ENCODE data around the gene DDX51. TPM values are rescaled to one million over a fixed set of nuclear protein-coding genes. Genes with fewer than 3 reads are reported as not detected.

DDX51 gene
- total RNA-seq, 1 experiment from 2014 or later = 12.5 TPM

DNA sequence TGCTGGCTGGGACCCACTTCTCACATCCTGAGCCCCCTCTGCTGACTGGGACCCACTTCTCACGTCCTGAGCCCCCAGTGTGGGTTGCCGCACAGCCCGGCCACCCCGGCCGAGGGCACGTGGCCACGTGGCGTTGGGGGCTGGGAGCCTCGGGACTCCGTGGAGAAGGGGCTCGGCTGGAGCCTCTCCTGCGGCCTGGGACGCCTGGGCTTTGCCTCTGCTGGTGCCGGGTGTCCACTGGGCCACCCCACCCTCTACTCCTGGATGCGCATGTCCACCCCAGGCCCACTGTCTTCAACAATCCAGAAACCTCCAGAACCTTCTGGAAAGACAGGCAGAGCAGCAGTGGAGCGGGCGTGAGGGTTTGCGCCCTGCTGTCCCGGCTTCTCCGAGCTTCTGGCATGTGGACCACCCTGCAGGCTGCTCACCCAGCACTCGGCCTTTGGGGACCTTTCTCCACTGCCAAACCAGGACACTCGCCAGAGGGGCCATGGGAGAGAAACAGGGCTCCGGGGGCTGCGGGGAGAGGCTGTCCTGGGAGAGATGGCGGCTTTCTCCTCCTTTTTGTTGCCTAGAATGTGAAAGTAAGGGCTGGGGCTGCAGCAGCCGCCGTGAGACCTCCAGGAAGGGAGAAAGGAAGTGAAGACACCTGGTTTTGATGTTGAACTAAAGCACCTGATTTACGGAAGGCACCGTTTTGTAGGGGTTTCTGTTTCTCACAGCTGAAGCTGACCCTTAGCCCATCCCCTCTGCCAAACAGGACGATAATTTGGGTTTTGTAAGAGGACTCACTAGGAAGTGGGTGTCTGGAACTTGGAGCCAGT, 30.1 kb upstream of the DDX51 start:
- Histone ChIP-seq H3K4me1 (no peaks in the 10 kb centered on the region), H3K4me3 (no peak overlapping the region), H3K27me3 (peaks cover 10% of the 10 kb centered on the region; the same call in 1 of the 2 replicates), H3K27ac (no peak overlapping the region), H3K9me3 (replicated peaks) (no peaks in the 10 kb centered on the region), H3K36me3 (no peaks in the 10 kb centered on the region)
- DNase-seq = no peak

DNA sequence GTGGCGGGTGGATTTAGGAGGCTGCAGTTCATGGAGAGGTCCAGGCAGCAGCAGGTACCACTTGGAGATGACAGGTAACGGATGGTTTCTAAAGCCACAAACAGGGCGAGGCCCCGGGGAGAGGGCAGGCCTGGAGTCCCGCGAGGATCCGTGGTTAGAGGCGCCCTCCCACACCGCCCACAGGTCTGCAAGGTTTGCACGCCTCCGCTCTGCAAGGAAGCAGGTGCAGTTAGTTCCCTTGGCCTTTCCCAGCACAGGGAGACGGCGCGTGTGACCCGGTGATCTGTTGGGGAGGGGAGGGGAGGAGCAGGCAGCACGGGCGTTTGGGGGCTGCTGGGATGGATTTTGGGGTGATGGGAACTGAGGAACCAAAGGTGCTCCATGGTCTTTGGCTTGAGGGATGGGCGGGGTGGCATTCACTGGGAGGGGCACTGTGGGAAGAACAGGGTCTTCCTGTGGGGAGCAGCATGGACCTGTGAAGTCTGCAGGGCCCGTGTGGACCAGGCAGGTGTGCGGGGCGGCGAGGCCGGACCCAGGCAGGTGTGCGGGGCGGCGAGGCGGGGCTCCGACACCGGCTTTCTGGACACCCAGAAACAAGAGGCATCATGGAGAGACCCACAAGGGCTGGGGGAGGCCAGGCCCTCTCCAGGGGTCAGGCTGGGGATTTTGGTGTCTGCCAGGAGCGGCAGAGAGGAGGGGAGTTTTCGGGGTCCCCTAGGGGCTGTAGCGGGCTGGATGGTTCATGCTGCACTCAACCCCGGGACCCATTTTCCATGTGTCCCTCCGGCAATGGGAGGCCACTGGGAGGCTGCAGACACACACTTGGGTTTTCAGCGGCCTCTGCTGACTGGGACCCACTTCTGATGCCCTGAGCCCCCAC, 29.3 kb upstream of the DDX51 start:
- H3K27me3 ChIP-seq = peaks cover 7% of the 10 kb centered on the region; the same call in 1 of the 2 replicates
- H3K9me3 ChIP-seq (replicated peaks) = no peaks in the 10 kb centered on the region
- no peaks in the 10 kb centered on the region for H3K36me3 ChIP-seq
- no peaks in the 10 kb centered on the region for H3K4me1 ChIP-seq
- no peak overlapping the region for H3K4me3 ChIP-seq
- no peak for DNase-seq
- H3K27ac ChIP-seq = no peak overlapping the region

DNA sequence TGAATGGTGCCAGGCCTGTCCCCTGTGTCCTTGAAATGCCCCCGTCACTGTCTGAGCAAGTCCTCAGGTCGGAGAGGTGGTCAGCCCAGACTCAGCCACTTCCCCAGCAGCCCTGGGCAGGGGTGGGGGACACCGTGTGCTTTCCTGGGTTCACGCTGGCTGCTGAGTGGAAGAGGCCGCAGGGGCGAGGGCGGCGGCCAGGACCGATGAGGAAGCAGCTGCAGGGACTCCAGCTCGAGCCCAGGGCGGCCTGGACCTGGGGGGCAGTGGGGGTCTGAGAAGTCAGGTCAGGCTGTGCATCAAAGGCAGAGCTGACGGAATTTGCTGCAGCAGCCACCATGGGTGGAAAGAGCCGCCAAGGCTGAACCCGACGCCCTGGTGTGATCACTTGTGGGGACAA, 28.5 kb upstream of the DDX51 start:
- H3K27me3 ChIP-seq = peaks cover 7% of the 10 kb centered on the region; the same call in 1 of the 2 replicates
- H3K27ac ChIP-seq = no peak overlapping the region
- no peaks in the 10 kb centered on the region for H3K36me3 ChIP-seq
- no peaks in the 10 kb centered on the region for H3K4me1 ChIP-seq
- no peak overlapping the region for H3K4me3 ChIP-seq
- no peaks in the 10 kb centered on the region for H3K9me3 ChIP-seq (replicated peaks)
- no peak for DNase-seq

DNA sequence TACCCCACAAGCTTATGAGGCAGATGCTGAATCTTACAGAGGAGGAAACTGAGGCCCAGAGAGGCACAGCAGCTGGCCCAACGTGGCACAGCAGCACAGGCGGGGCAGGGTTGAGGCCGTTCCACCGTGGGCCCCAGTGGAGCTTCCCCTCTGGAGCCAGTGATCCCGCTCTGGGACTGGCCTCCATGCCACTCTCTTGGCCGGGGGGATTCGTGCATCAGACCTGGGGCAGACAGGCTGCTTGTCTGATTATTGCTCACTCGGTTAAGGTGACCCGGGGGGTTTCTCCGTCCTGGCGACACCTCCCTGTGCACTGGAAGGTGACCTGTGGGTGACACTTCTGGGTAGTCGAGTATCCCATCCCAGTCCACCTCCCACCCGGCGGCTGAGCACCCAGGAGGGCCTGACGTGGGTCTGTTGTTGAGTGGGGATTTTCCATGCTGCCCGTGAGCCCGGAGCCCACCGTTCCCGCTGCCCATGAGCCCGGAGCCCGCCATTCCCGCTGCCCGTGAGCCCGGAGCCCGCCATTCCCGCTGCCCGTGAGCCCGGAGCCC, 27.9 kb upstream of the DDX51 start:
- Histone ChIP-seq H3K9me3 (replicated peaks) (no peaks in the 10 kb centered on the region), H3K4me1 (no peaks in the 10 kb centered on the region), H3K27ac (no peak overlapping the region), H3K27me3 (peaks cover 7% of the 10 kb centered on the region; the same call in 1 of the 2 replicates), H3K4me3 (no peak overlapping the region), H3K36me3 (no peaks in the 10 kb centered on the region)
- DNase-seq = no peak

DNA sequence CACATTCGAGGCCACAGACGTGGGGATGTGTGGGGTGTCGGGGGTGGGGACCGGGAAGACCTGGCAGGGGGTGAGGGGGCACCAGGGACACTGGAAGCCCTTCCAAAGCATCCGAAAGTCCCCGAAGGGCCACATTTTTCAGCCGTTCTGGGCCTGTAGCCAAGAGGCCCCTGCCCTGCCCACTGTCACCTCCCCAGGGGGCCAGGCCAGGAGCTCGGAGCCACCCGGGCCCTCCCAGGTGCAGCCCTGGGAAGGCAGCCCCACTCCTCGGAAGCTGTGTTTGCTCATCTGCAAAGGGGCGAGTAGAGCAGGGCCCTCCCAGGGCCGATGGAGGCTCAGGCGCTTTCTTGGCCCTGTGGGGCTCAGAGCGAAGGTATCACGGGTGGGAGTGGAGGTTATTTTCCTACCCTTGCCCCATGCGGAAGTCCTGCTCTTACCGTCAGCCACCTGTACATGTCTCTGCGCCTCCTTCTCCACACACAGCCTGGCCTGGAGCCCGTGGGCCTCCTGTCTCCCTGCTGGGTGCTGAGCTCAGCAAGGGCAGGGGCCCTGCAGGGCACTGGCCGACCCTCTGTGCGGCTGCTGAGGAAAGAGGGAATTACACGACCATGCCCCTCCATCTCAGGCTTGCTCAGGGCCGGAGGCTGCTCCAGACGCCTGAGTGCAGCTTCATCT, 27.3 kb upstream of the DDX51 start:
- Histone ChIP-seq H3K27ac (no peak overlapping the region), H3K9me3 (replicated peaks) (no peaks in the 10 kb centered on the region), H3K4me3 (no peak overlapping the region), H3K36me3 (no peaks in the 10 kb centered on the region), H3K27me3 (peaks cover 7% of the 10 kb centered on the region; the same call in 1 of the 2 replicates), H3K4me1 (no peaks in the 10 kb centered on the region)
- no peak for DNase-seq

DNA sequence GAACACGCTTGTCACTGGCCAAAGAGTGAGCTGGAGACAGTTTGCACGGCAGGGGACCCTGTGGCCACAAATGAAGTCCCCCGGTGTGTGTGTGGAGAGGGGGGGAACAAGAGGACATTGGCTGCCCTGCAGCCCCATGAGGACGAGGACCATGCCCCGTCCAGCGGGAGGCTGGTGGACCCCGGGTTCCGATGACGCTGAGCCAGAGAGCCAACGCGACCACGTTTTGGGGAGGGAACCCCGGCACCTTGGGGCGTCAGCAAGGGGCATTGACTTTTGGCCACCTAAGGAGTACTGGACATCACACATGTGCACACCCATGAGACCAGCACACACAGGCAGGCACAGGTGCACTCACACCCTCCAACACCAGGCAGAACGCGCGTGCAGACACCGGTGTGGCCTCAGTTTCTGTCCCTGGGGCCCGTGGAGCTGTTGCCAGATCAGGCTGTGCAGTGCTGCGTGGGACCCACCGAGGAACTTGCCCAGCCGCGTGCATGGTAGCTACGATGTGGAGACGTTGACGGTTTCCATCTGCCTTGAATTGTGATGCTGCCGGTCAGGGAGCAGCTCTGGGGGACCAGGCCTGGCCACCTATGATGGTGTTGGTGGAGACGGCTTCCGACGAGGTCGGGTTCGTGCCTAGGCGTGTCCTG, 26.6 kb upstream of the DDX51 start:
- H3K27ac ChIP-seq = no peak overlapping the region
- no peaks in the 10 kb centered on the region for H3K36me3 ChIP-seq
- H3K27me3 ChIP-seq = peaks cover 7% of the 10 kb centered on the region; the same call in 1 of the 2 replicates
- H3K4me1 ChIP-seq = no peaks in the 10 kb centered on the region
- H3K4me3 ChIP-seq = no peak overlapping the region
- no peaks in the 10 kb centered on the region for H3K9me3 ChIP-seq (replicated peaks)
- DNase-seq = no peak

DNA sequence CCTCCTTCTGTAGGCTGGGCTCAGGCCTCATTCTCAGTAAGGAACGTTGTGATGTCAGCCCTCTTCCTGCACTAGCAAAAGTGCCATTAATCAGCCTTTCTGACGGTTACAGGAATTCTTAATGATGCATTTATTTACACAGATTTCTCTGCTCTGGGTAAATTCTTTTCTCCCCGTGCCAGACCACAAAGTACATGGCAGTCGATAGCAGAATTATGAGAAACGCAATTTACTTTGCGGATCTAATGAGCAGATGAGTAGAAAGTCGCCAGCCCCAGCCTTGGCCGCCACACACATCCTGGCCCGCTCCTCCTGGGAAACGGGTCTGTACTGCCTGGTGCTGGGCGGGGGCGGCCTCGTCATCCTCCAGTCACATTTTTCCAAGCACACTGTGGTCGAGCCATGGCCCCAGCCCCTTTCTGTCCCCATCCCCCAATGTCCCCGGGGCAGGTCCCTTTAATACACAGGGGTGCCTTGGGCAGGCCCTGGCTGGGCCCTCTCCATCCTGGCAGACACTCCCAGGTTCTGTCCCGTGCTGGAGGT, 26.0 kb upstream of the DDX51 start:
- Histone ChIP-seq H3K27me3 (peaks cover 7% of the 10 kb centered on the region; the same call in 1 of the 2 replicates), H3K4me1 (no peaks in the 10 kb centered on the region), H3K36me3 (no peaks in the 10 kb centered on the region), H3K4me3 (no peak overlapping the region), H3K9me3 (replicated peaks) (no peaks in the 10 kb centered on the region), H3K27ac (no peak overlapping the region)
- DNase-seq = no peak

DNA sequence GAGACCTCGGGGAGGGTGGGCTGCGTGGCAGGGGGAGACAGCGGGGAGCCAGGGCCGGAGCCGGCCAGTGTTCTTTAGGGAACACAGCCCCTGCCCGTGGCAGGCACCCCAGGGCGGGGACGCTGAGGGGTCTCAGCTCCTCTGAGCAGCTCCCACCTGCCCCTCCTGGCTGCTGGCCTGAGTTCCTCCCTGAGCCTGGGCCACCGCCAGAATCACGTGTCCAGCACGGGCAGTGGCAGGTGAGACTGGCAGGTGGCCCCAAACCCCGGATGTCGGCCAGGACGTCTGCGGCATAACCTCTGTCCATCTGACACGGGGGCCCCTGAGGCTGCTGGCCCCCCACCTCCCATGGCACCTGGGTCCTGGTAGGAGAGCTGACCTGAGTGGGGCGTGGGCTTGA, 25.3 kb upstream of the DDX51 start:
- DNase-seq = no peak
- H3K27me3 ChIP-seq = peaks cover 7% of the 10 kb centered on the region; the same call in 1 of the 2 replicates
- H3K4me1 ChIP-seq = no peaks in the 10 kb centered on the region
- no peaks in the 10 kb centered on the region for H3K9me3 ChIP-seq (replicated peaks)
- H3K36me3 ChIP-seq = no peaks in the 10 kb centered on the region
- H3K4me3 ChIP-seq = no peak overlapping the region
- no peak overlapping the region for H3K27ac ChIP-seq

DNA sequence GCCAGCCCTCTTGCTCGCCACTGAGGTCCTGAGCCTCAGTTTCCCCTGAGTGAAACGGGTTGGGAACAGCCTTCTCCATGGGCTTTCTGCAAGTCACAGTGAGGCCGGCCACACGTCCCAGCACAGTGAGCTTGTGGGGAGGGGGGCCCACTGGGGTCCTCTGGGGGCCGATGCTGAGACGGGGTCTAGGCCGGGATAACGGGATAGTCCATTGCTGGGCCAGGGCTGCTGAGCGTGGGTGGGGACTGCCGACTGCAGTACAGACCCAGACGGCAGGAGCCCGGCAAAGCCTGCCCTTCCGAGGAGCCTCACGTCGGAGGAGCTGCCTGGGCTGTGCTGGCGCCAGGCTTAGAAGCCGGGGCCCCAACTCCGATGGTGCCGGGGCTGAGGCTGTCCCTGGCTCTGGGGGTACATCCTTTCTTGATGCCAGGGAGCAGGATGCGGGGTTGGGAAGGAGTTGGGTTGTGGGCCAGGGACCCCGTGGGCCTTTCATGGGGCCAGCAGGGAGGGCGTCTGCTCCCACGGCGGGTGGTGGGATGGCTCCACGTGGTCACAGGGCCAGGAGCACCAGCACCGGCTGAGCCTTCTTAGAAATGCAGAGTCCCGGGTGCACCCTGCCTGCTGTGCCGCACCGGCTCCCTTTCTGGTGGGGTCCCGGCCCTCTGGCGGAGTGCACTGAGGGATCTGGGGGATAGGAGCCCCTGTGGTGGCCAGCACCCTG, 24.4 kb upstream of the DDX51 start:
- Histone ChIP-seq H3K4me3 (no peak overlapping the region), H3K27ac (no peak overlapping the region), H3K27me3 (peaks cover 7% of the 10 kb centered on the region; the same call in 1 of the 2 replicates), H3K36me3 (no peaks in the 10 kb centered on the region), H3K4me1 (no peaks in the 10 kb centered on the region; the same call in 1 of the 2 replicates), H3K9me3 (replicated peaks) (no peaks in the 10 kb centered on the region)
- DNase-seq = no peak

DNA sequence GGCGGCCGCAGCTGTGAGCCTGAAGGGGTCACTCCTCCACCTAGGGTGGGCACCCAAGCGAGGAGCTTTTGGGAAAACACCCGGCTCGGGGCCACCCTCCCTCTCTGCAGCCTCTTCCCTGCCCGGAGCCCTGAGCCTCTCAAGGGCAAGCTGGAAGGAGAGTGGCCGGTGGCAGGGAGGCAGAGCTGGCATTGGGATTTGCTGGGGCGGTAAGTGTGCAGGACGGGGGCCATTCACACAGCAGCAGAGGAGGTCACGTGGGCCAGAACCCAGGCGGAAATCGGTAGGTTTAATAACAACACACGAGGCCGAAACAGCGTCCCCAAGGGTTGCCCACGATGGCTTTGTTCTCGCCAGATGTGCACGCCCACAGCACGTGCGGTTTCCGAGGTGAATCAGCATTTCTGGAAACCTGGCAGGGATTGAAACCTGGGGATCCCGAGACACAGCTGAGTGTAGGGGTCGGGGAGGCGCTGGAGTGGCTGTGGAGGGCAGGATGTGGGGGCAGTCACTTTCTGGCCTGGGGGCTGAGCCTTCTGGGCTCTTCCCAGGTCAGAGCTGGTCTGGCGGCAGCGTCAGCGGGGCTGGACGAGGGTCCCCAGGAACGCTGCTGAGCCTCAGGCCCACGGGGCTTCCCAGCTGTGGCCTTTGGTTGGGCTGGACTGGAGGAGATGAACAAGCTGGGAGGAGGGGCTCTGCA, 23.6 kb upstream of the DDX51 start:
- DNase-seq = no peak
- no peaks in the 10 kb centered on the region for H3K9me3 ChIP-seq (replicated peaks)
- peaks cover 5% of the 10 kb centered on the region; the same call in 1 of the 2 replicates for H3K27me3 ChIP-seq
- no peaks in the 10 kb centered on the region; the same call in 1 of the 2 replicates for H3K4me1 ChIP-seq
- no peaks in the 10 kb centered on the region for H3K36me3 ChIP-seq
- H3K27ac ChIP-seq = no peak overlapping the region
- no peak overlapping the region for H3K4me3 ChIP-seq

DNA sequence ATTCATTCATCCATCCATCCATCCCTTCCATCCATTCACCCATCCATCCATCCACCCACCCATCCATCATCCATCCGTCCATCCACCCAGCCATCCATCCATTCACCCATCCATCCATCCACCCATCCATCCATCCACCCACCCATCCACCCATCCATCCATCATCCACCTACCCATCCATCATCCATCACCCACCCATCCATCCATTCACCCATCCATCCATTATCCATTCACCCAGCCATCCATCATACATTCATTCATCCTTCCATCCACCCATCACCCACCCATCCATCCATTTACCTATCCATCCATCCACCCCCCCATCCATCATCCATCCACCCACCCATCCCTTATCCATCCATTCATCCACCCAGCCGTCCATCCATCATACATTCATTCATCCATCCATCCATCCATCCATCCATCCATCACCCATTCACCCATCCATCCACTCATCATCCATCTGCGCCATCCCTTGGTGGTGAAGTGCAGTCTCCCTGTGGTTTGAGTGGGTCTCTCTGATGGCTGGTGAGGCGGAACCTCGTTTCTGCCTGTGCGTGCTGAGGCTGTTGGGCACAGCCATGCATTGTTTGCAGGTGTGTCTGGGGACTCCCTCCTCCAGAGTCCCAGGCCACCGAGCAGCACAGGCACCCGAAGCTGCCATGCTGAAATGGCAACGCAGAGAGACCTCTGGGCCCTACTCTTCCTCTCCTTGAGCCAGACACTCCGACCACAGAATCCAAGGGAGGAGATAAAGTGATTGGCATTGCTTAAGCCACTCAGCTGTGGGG, 22.9 kb upstream of the DDX51 start:
- 0 out of 2 replicates have a peak, but pooled peaks cover 4% of the 10 kb centered on the region for H3K27me3 ChIP-seq
- no peaks in the 10 kb centered on the region for H3K9me3 ChIP-seq (replicated peaks)
- H3K4me3 ChIP-seq = no peak overlapping the region
- H3K27ac ChIP-seq = no peak overlapping the region
- H3K36me3 ChIP-seq = no peaks in the 10 kb centered on the region
- no peak for DNase-seq
- no peaks in the 10 kb centered on the region; the same call in 1 of the 2 replicates for H3K4me1 ChIP-seq

DNA sequence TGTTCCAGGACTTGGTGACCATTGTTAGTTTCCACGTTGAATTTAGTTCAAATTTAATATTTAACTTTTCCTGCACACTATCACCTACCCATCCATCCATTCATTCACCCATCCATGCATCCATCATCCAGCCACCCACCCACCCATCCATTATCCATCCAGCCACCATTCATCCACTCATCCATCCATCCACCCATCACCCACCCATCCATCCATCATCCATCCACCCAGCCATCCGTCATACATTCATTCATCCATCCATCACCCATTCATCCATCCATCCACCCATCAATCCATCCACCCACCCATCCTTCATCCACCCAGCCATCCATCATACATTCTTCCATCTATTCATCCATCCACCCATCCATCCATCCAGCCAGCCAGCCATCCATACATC, 22.0 kb upstream of the DDX51 start:
- Histone ChIP-seq H3K4me1 (no peaks in the 10 kb centered on the region; the same call in 1 of the 2 replicates), H3K27ac (no peak overlapping the region), H3K27me3 (no peaks in the 10 kb centered on the region), H3K36me3 (no peaks in the 10 kb centered on the region), H3K9me3 (replicated peaks) (no peaks in the 10 kb centered on the region), H3K4me3 (no peak overlapping the region)
- DNase-seq = no peak

All from SJCRH30 (cell line).